ENCODE measurements around the gene RASGRP2.

Gene RASGRP2

GRCh38 chr11:64742087-64742888 is 1.7 kb downstream of the RASGRP2 start:
- H3K9ac ChIP-seq (ENCODE audit: low read depth, low read length) = peak overlapping the region; percentile 65; the same call in 1 of the 2 replicates
- no peaks in the 10 kb centered on the region for H3K9me3 ChIP-seq (ENCODE audit: insufficient read depth, low read depth, low read length)
- H3K27ac ChIP-seq (ENCODE audit: low read length) = no peak overlapping the region
- peaks cover 69% of the 10 kb centered on the region for H3K27me3 ChIP-seq (ENCODE audit: insufficient read depth, low read length)
- H3K36me3 ChIP-seq (ENCODE audit: insufficient read depth, low read depth, low read length) = no peaks in the 10 kb centered on the region
- peaks cover 15% of the 10 kb centered on the region; the same call in 1 of the 2 replicates for H3K4me1 ChIP-seq (ENCODE audit: insufficient read depth, low read length)
- peak overlapping the region; percentile 71 for H3K4me3 ChIP-seq (ENCODE audit: low read length)

- Histone ChIP-seq H3K27ac (ENCODE audit: low read length) (no peak overlapping the region), H3K4me3 (ENCODE audit: low read length) (peak overlapping the region; percentile 71), H3K4me1 (ENCODE audit: insufficient read depth, low read length) (peaks cover 15% of the 10 kb centered on the region; the same call in 1 of the 2 replicates)
These were observed 2.4 kb downstream of the RASGRP2 start for GRCh38 chr11:64741375-64742086.

GRCh38 chr11:64739871-64740270 is 4.1 kb downstream of the RASGRP2 start:
- Histone ChIP-seq H3K36me3 (ENCODE audit: insufficient read depth, low read depth, low read length) (no peaks in the 10 kb centered on the region; the same call in 1 of the 2 replicates), H3K27me3 (ENCODE audit: insufficient read depth, low read length) (peaks cover 53% of the 10 kb centered on the region), H3K4me1 (ENCODE audit: insufficient read depth, low read length) (peaks cover 15% of the 10 kb centered on the region; the same call in 1 of the 2 replicates), H3K9me3 (ENCODE audit: insufficient read depth, low read depth, low read length) (no peaks in the 10 kb centered on the region), H3K27ac (ENCODE audit: low read length) (no peak overlapping the region), H3K4me3 (ENCODE audit: low read length) (no peak overlapping the region), H3K9ac (ENCODE audit: low read depth, low read length) (no peak overlapping the region)

More at GRCh38 chr11:64741375-64742086, 2.4 kb downstream of the RASGRP2 start:
- Histone ChIP-seq H3K36me3 (ENCODE audit: insufficient read depth, low read depth, low read length) (no peaks in the 10 kb centered on the region), H3K27me3 (ENCODE audit: insufficient read depth, low read length) (peaks cover 65% of the 10 kb centered on the region), H3K9me3 (ENCODE audit: insufficient read depth, low read depth, low read length) (no peaks in the 10 kb centered on the region), H3K9ac (ENCODE audit: low read depth, low read length) (no peak overlapping the region; the same call in 1 of the 2 replicates)

GRCh38 chr11:64736654-64737053 is 7.3 kb downstream of the RASGRP2 start:
- no peak overlapping the region for H3K4me3 ChIP-seq (ENCODE audit: low read length)
- peaks cover 12% of the 10 kb centered on the region; the same call in 1 of the 2 replicates for H3K4me1 ChIP-seq (ENCODE audit: insufficient read depth, low read length)
- H3K27me3 ChIP-seq (ENCODE audit: insufficient read depth, low read length) = peaks cover 24% of the 10 kb centered on the region
- H3K27ac ChIP-seq (ENCODE audit: low read length) = no peak overlapping the region
- no peak overlapping the region for H3K9ac ChIP-seq (ENCODE audit: low read depth, low read length)
- no peaks in the 10 kb centered on the region; the same call in 1 of the 2 replicates for H3K36me3 ChIP-seq (ENCODE audit: insufficient read depth, low read depth, low read length)
- no peaks in the 10 kb centered on the region for H3K9me3 ChIP-seq (ENCODE audit: insufficient read depth, low read depth, low read length)

GRCh38 chr11:64735725-64736259 is 8.2 kb downstream of the RASGRP2 start:
- Histone ChIP-seq H3K36me3 (ENCODE audit: insufficient read depth, low read depth, low read length) (no peaks in the 10 kb centered on the region; the same call in 1 of the 2 replicates), H3K27me3 (ENCODE audit: insufficient read depth, low read length) (peaks cover 16% of the 10 kb centered on the region), H3K4me1 (ENCODE audit: insufficient read depth, low read length) (peaks cover 10% of the 10 kb centered on the region; the same call in 1 of the 2 replicates), H3K27ac (ENCODE audit: low read length) (no peak overlapping the region), H3K4me3 (ENCODE audit: low read length) (no peak overlapping the region), H3K9ac (ENCODE audit: low read depth, low read length) (no peak overlapping the region), H3K9me3 (ENCODE audit: insufficient read depth, low read depth, low read length) (no peaks in the 10 kb centered on the region)

- Histone ChIP-seq H3K9ac (ENCODE audit: low read depth, low read length) (no peak overlapping the region), H3K27me3 (ENCODE audit: insufficient read depth, low read length) (peaks cover 13% of the 10 kb centered on the region), H3K4me3 (ENCODE audit: low read length) (no peak overlapping the region), H3K36me3 (ENCODE audit: insufficient read depth, low read depth, low read length) (no peaks in the 10 kb centered on the region; the same call in 1 of the 2 replicates), H3K9me3 (ENCODE audit: insufficient read depth, low read depth, low read length) (no peaks in the 10 kb centered on the region), H3K27ac (ENCODE audit: low read length) (no peak overlapping the region), H3K4me1 (ENCODE audit: insufficient read depth, low read length) (peaks cover 13% of the 10 kb centered on the region; the same call in 1 of the 2 replicates)
These were observed 8.9 kb downstream of the RASGRP2 start for GRCh38 chr11:64734811-64735724.

- H3K27me3 ChIP-seq (ENCODE audit: insufficient read depth, low read length) = peaks cover 4% of the 10 kb centered on the region; the same call in 1 of the 2 replicates
- H3K4me1 ChIP-seq (ENCODE audit: insufficient read depth, low read length) = peaks cover 9% of the 10 kb centered on the region; the same call in 1 of the 2 replicates
- H3K36me3 ChIP-seq (ENCODE audit: insufficient read depth, low read depth, low read length) = no peaks in the 10 kb centered on the region; the same call in 1 of the 2 replicates
- no peaks in the 10 kb centered on the region for H3K9me3 ChIP-seq (ENCODE audit: insufficient read depth, low read depth, low read length)
- H3K4me3 ChIP-seq (ENCODE audit: low read length) = no peak overlapping the region
- H3K27ac ChIP-seq (ENCODE audit: low read length) = no peak overlapping the region
- no peak overlapping the region for H3K9ac ChIP-seq (ENCODE audit: low read depth, low read length)
These were observed 12.3 kb downstream of the RASGRP2 start for GRCh38 chr11:64731601-64732000.

- Histone ChIP-seq H3K27me3 (ENCODE audit: insufficient read depth, low read length) (peaks cover 4% of the 10 kb centered on the region; the same call in 1 of the 2 replicates), H3K27ac (ENCODE audit: low read length) (no peak overlapping the region), H3K4me1 (ENCODE audit: insufficient read depth, low read length) (peaks cover 21% of the 10 kb centered on the region; the same call in 1 of the 2 replicates), H3K4me3 (ENCODE audit: low read length) (peak overlapping the region; percentile 36; the same call in 1 of the 2 replicates), H3K36me3 (ENCODE audit: insufficient read depth, low read depth, low read length) (no peaks in the 10 kb centered on the region; the same call in 1 of the 2 replicates), H3K9ac (ENCODE audit: low read depth, low read length) (no peak overlapping the region), H3K9me3 (ENCODE audit: insufficient read depth, low read depth, low read length) (no peaks in the 10 kb centered on the region)
These were observed 14.0 kb downstream of the RASGRP2 start for GRCh38 chr11:64729851-64730382.

GRCh38 chr11:64728757-64729365 is 15.1 kb downstream of the RASGRP2 start:
- no peaks in the 10 kb centered on the region for H3K36me3 ChIP-seq (ENCODE audit: insufficient read depth, low read depth, low read length)
- H3K4me1 ChIP-seq (ENCODE audit: insufficient read depth, low read length) = peaks cover 27% of the 10 kb centered on the region
- peaks cover 11% of the 10 kb centered on the region; the same call in 1 of the 2 replicates for H3K27me3 ChIP-seq (ENCODE audit: insufficient read depth, low read length)
- H3K4me3 ChIP-seq (ENCODE audit: low read length) = no peak overlapping the region
- H3K9ac ChIP-seq (ENCODE audit: low read depth, low read length) = no peak overlapping the region
- no peaks in the 10 kb centered on the region for H3K9me3 ChIP-seq (ENCODE audit: insufficient read depth, low read depth, low read length)
- no peak overlapping the region for H3K27ac ChIP-seq (ENCODE audit: low read length)

GRCh38 chr11:64726867-64727530 is 16.9 kb downstream of the RASGRP2 start:
- H3K4me1 ChIP-seq (ENCODE audit: insufficient read depth, low read length) = peaks cover 29% of the 10 kb centered on the region
- H3K27me3 ChIP-seq (ENCODE audit: insufficient read depth, low read length) = peaks cover 19% of the 10 kb centered on the region
- H3K36me3 ChIP-seq (ENCODE audit: insufficient read depth, low read depth, low read length) = no peaks in the 10 kb centered on the region
- H3K9ac ChIP-seq (ENCODE audit: low read depth, low read length) = no peak overlapping the region; the same call in 1 of the 2 replicates
- no peak overlapping the region for H3K27ac ChIP-seq (ENCODE audit: low read length)
- no peaks in the 10 kb centered on the region for H3K9me3 ChIP-seq (ENCODE audit: insufficient read depth, low read depth, low read length)
- no peak overlapping the region for H3K4me3 ChIP-seq (ENCODE audit: low read length)
